H1 (cell line): ENCODE data around the gene SIGLEC12. TPM values are rescaled to one million over a fixed set of nuclear protein-coding genes. Genes with fewer than 3 reads are reported as not detected.

Experiments used
- CTCF ChIA-PET: fragments of 300-600 bp; sonication (Branson Sonifier 250); formaldehyde crosslinking; loops from one replicate; lab custom pipeline; 2021; ENCODE audit not compliant: partially characterized antibody; lab: Charles Lee
- POLR2A ChIA-PET: fragments of 300-600 bp; sonication (Branson Sonifier 250); formaldehyde crosslinking; loops from one replicate; lab custom pipeline; 2021; ENCODE audit warnings: inconsistent platforms; ENCODE audit not compliant: partially characterized antibody; lab: Charles Lee
- DNase-seq, 2 experiments: peaks; one replicate each; pipeline versions ENCODE4 v3.0.0 to v3.0.0-alpha.2; 2010 to 2022; ENCODE audit warnings: low spot score in 2 of 2, low read depth in 1 of 2, mixed read lengths in 1 of 2
- FAIRE-seq: peaks from 2 replicates; lab custom pipeline; 2011; peaks lifted over from hg19 to GRCh38; lab: Jason Lieb, UNC
- H2AFZ ChIP-seq: 2 replicates; pipeline ENCODE4 v1.8.1; 2012; ENCODE audit warnings: low read length, inconsistent platforms
- H2AK5ac ChIP-seq: 2 replicates; pipeline ENCODE4 v1.6.1; 2013; ENCODE audit warnings: low read depth, low read length
- H2BK120ac ChIP-seq: replicated peaks from 2 replicates; pipeline ENCODE3; 2013; ENCODE audit warnings: low read depth, low read length, inconsistent platforms
- H2BK12ac ChIP-seq: 2 replicates; pipeline ENCODE4 v1.6.1; 2013; ENCODE audit warnings: low read depth, low read length
- H2BK15ac ChIP-seq: 2 replicates; pipeline ENCODE4 v1.6.1; 2013; ENCODE audit warnings: low read length
- H2BK20ac ChIP-seq: 2 replicates; pipeline ENCODE4 v1.6.1; 2013; ENCODE audit warnings: low read length
- H2BK5ac ChIP-seq: 2 replicates; pipeline ENCODE4 v1.6.1; 2013; ENCODE audit warnings: low read depth, low read length
- H3K14ac ChIP-seq: 2 replicates; pipeline ENCODE4 v1.6.1; 2013; ENCODE audit warnings: inconsistent platforms; ENCODE audit not compliant: insufficient read length
- H3K18ac ChIP-seq: 2 replicates; pipeline ENCODE4 v1.6.1; 2013; ENCODE audit warnings: low read length; ENCODE audit errors: extremely low read depth
- H3K23ac ChIP-seq: 2 replicates; pipeline ENCODE4 v1.6.1; 2013; ENCODE audit warnings: inconsistent platforms; ENCODE audit not compliant: insufficient read length
- H3K23me2 ChIP-seq: 2 replicates; pipeline ENCODE4 v1.6.1; 2013; ENCODE audit warnings: low read depth, low read length
- H3K27ac ChIP-seq: 2 replicates; pipeline ENCODE4 v1.6.1; 2011; ENCODE audit warnings: low read depth, low read length, inconsistent platforms
- H3K27me3 ChIP-seq, 4 experiments: replicated peaks in 1 of 4; 1 replicate in 1 of 4; 2 replicates in 3 of 4; pipeline versions ENCODE4 v1.6.1 to v1.8.1; 2011 to 2013; ENCODE audit warnings: low read length in 3 of 4, mild to moderate bottlenecking in 3 of 4, inconsistent platforms in 2 of 4, mixed read lengths in 2 of 4, moderate library complexity in 1 of 4; ENCODE audit not compliant: control insufficient read depth in 3 of 4, insufficient read depth in 3 of 4; ENCODE audit errors: extremely low read depth in 1 of 4
- H3K36me3 ChIP-seq, 4 experiments: 2 replicates each; pipeline versions ENCODE4 v1.6.1 to v1.8.1; 2011 to 2013; ENCODE audit warnings: mild to moderate bottlenecking in 4 of 4, low read length in 3 of 4, moderate library complexity in 2 of 4, control low read depth in 1 of 4, inconsistent platforms in 1 of 4; ENCODE audit not compliant: insufficient read depth in 4 of 4, control insufficient read depth in 2 of 4
- H3K4ac ChIP-seq: replicated peaks from 2 replicates; pipeline ENCODE3; 2013; ENCODE audit warnings: low read length, low read depth, mixed read lengths, inconsistent platforms; ENCODE audit not compliant: insufficient read length
- H3K4me1 ChIP-seq, 4 experiments: replicated peaks in 1 of 4; 1 replicate in 1 of 4; 2 replicates in 3 of 4; pipeline versions ENCODE4 v1.6.1 to v1.8.1; 2011 to 2013; ENCODE audit warnings: low read length in 3 of 4, inconsistent platforms in 2 of 4, mixed read lengths in 1 of 4; ENCODE audit not compliant: insufficient read depth in 4 of 4, control insufficient read depth in 3 of 4
- H3K4me2 ChIP-seq, 2 experiments: 2 replicates each; pipeline versions ENCODE4 v1.6.1 to v1.8.1; 2011 to 2013; ENCODE audit warnings: low read depth in 2 of 2, low read length in 2 of 2, control low read depth in 1 of 2, inconsistent platforms in 1 of 2, mild to moderate bottlenecking in 1 of 2; ENCODE audit not compliant: insufficient read depth in 1 of 2
- H3K4me3 ChIP-seq, 4 experiments: fragments of 200-600, 300-600 bp in 1 of 4; sonication (generic), shearing (Covaris generic), sonication (Bioruptor Twin) in 1 of 4; 2 replicates each; pipeline versions ENCODE4 v1.5.1 to v1.8.1; 2011 to 2016; ENCODE audit warnings: low read length in 4 of 4, low read depth in 3 of 4, control low read depth in 2 of 4, inconsistent platforms in 2 of 4, mild to moderate bottlenecking in 2 of 4, mixed read lengths in 1 of 4, moderate library complexity in 1 of 4; ENCODE audit not compliant: insufficient read depth in 2 of 4; ENCODE audit errors: extremely low read depth in 1 of 4
- H3K56ac ChIP-seq: replicated peaks from 2 replicates; pipeline ENCODE3; 2013; ENCODE audit warnings: low read depth, mild to moderate bottlenecking, mixed read lengths, low read length, inconsistent platforms; ENCODE audit not compliant: insufficient read length
- H3K79me1 ChIP-seq: 2 replicates; pipeline ENCODE4 v1.6.1; 2013; ENCODE audit warnings: low read depth, low read length, control low read depth
- H3K79me2 ChIP-seq, 2 experiments: 2 replicates each; pipeline versions ENCODE4 v1.6.1 to v1.8.1; 2012 to 2013; ENCODE audit warnings: low read length in 2 of 2, mild to moderate bottlenecking in 2 of 2, inconsistent platforms in 1 of 2; ENCODE audit not compliant: insufficient read depth in 2 of 2, control insufficient read depth in 1 of 2
- H3K9ac ChIP-seq, 4 experiments: replicated peaks in 1 of 4; 1 replicate in 1 of 4; 2 replicates in 3 of 4; pipeline versions ENCODE4 v1.6.1 to v1.8.1; 2011 to 2013; ENCODE audit warnings: low read depth in 3 of 4, low read length in 3 of 4, control low read depth in 2 of 4, mild to moderate bottlenecking in 2 of 4, moderate library complexity in 2 of 4, inconsistent platforms in 1 of 4; ENCODE audit errors: extremely low read depth in 1 of 4
- H3K9me3 ChIP-seq, 2 experiments: 2 replicates each; pipeline versions ENCODE4 v1.6.1 to v1.8.1; 2012 to 2013; ENCODE audit warnings: mild to moderate bottlenecking in 2 of 2, moderate library complexity in 2 of 2, control low read depth in 1 of 2, inconsistent platforms in 1 of 2, low read depth in 1 of 2, low read length in 1 of 2, mixed read lengths in 1 of 2; ENCODE audit not compliant: insufficient read depth in 2 of 2
- H4K20me1 ChIP-seq, 2 experiments: replicated peaks in 1 of 2; 2 replicates each; pipeline versions ENCODE3 to v1.8.1; 2011 to 2013; ENCODE audit warnings: inconsistent platforms in 2 of 2, low read length in 2 of 2, mild to moderate bottlenecking in 1 of 2; ENCODE audit not compliant: insufficient read depth in 2 of 2, control insufficient read depth in 1 of 2
- H4K5ac ChIP-seq: 2 replicates; pipeline ENCODE4 v1.6.1; 2013; ENCODE audit warnings: low read length, low read depth, mixed read lengths, inconsistent platforms; ENCODE audit not compliant: insufficient read length
- H4K8ac ChIP-seq: 2 replicates; pipeline ENCODE4 v1.8.0; 2013; ENCODE audit warnings: mild to moderate bottlenecking, moderate library complexity, low read length, inconsistent platforms; ENCODE audit not compliant: insufficient read depth; ENCODE audit errors: extremely low read depth
- H4K91ac ChIP-seq: replicated peaks from 2 replicates; pipeline ENCODE3; 2013; ENCODE audit warnings: low read length, mixed read lengths, inconsistent platforms; ENCODE audit not compliant: insufficient read length
- RAD21 ChIP-seq, 2 experiments: IDR thresholded peaks in 1 of 2; conservative IDR thresholded peaks in 1 of 2; 2 replicates each; pipeline ENCODE4 v1.6.1; 2011; ENCODE audit warnings: low read depth in 2 of 2, low read length in 2 of 2, improper control_type of control experiment in 1 of 2, inconsistent platforms in 1 of 2, mild to moderate bottlenecking in 1 of 2, moderate library complexity in 1 of 2
- TAF1 ChIP-seq: IDR thresholded peaks from 2 replicates; pipeline ENCODE4 v1.6.1; 2011; ENCODE audit warnings: mild to moderate bottlenecking, low read depth, low read length
- WGBS, 2 experiments: shearing (Covaris generic) in 1 of 2; methylation state at CpG; one replicate each; pipeline versions ENCODE4 v1.1.6 to v1.1.7; 2013 to 2015; ENCODE audit warnings: low lambda C conversion rate in 2 of 2, mixed read lengths in 2 of 2, inconsistent platforms in 1 of 2, low coverage in 1 of 2, missing lambda C conversion rate in 1 of 2; ENCODE audit not compliant: insufficient replicate concordance in 2 of 2, insufficient coverage in 1 of 2, insufficient read length in 1 of 2; ENCODE audit errors: extremely low coverage in 1 of 2, missing lambda C conversion rate in 1 of 2; 5-methylcytosine and 5-hydroxymethylcytosine counted together
- polyA plus RNA-seq, 7 experiments: library from polyadenylated mRNA; depleted of rRNA in 3 of 7; stranded (reverse) in 5 of 7; unstranded in 2 of 7; fragments of >200 nt in 5 of 7; fragments of 200-250 nt in 2 of 7; gene quantifications; 1 replicate in 5 of 7; 2 replicates in 1 of 7; 4 replicates in 1 of 7; pipeline versions ENCODE4 v1.2.1 to v1.2.3, GENCODE V29; 2011 to 2013; ENCODE audit warnings: missing spikeins in 2 of 7, mixed read lengths in 2 of 7
- total RNA-seq: library from RNA; stranded (reverse); fragmentation: NEBNext Ultra II Directional; extraction: Animal tissue kit (Norgen Biotek cat#: 25700); gene quantifications from 2 replicates; pipeline ENCODE4 v1.2.1, GENCODE V29; 2021

Gene SIGLEC12
- total and polyA plus RNA-seq, 2 of the 8 experiments (the other 6 are each of a cell fraction or from before 2014, with no cell fraction given), result not detected

GRCh38 chr19:51476164-51476563 lies 25.4 kb downstream of the SIGLEC12 start:
- CTCF ChIA-PET, result interaction anchor here (1.0 to 6.6 kb wide), 3 partner anchors 120 to 318 kb away, joined by 3 to 83 read pairs (median 3); no protein-coding TSS in a partner anchor
- Histone ChIP-seq H3K23ac (no peak overlapping the region), H2BK120ac (no peak overlapping the region), H3K79me1 (no peaks in the 10 kb centered on the region), H3K79me2 (no peaks in the 10 kb centered on the region), H3K4ac (no peak overlapping the region), H4K91ac (no peak overlapping the region), H3K14ac (no peak overlapping the region), H4K8ac (no peak overlapping the region), H3K18ac (no peak overlapping the region), H2AK5ac (no peak overlapping the region), H2BK5ac (no peak overlapping the region), H3K27me3 (no peaks in the 10 kb centered on the region), H4K20me1 (no peaks in the 10 kb centered on the region), H3K4me2 (no peak overlapping the region), H3K56ac (no peak overlapping the region), H2BK15ac (no peak overlapping the region), H3K4me1 (no peaks in the 10 kb centered on the region), H3K23me2 (no peaks in the 10 kb centered on the region), H2BK12ac (no peak overlapping the region), H2AFZ (no peak overlapping the region), H3K36me3 (no peaks in the 10 kb centered on the region), H3K27ac (no peak overlapping the region), H3K9me3 (peaks cover 28 to 50% of the 10 kb centered on the region in 2 experiments), H3K4me3 (no peak overlapping the region), H2BK20ac (no peak overlapping the region), H3K9ac (no peak overlapping the region), H4K5ac (no peak overlapping the region)
- no peak for DNase-seq
- TF ChIP-seq TAF1 (no peak), RAD21 (IDR thresholded peaks at IDR 0.05 in 1 of 2, conservative IDR thresholded peaks at IDR 0.05 in 1 of 2; ENCODE audit: low read depth in 2 of 2, low read length in 2 of 2) (no peak)
- POLR2A ChIA-PET, result no interaction called here
- no peak for FAIRE-seq
- 85% methylated on average over 3 of the region's 3 CpGs; no CpG with 5 or more reads in 1 of the 2 experiments for WGBS, 2 experiments
